HG03103 (cell line): ENCODE results near the gene SMIM14.
A peak's percentile ranks its signal among the peaks of the same experiment; 100 is the strongest.
"Not testable (repeated sequence)": the region's sequence is repeated elsewhere in the genome, so short reads cannot be mapped to it uniquely, and the experiment has no call there.

Experiments
- ATAC-seq: cut with Tn5 transposase; IDR thresholded peaks from one replicate; pipeline ENCODE4 v1.9.1; 2021; ENCODE audit warnings: low read depth; ENCODE audit not compliant: unreplicated experiment

SMIM14 gene

DNA sequence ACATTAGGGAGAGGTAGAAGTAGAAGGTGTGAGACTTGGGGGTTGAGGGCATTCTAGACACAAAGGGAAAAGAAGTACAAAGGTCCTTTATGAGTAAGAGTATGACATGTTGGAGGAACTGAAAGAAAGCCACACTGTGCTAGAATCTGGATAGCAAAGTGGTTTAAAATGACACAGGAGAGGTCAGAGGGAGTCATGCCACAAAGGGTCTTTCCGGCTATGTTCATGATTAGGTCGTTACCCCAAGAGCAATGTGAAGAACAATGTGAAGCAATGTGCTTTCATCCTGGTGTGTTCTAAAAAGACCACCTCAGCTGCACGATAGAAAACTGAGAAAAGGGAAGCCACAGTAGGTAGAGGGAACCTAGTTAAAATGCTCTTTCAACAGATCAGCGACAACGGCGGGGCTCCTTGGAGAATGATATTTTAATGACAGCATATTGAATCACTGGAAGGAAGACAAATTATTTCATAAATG, 29.2 kb downstream of the SMIM14 start:
- ATAC-seq, result peak; percentile 90

DNA sequence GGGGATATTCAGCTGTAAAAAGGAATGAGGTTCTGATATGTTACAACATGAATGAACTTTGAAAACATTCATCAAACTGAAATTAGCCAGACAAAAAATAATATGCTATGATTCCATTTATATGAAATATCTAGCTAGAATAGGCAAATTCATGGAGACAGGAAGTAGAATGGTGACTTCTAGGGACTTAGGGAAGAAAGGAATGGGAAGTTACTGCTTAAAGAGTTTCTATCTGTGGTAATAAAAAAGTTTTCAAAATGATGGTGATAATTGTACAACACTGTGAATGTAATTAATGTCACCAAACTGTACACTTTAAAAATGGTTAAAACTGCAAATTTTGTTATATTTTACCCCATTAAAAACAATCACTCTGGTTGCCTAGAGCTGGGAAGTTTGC, 30.2 kb downstream of the SMIM14 start:
- no peak for ATAC-seq

DNA sequence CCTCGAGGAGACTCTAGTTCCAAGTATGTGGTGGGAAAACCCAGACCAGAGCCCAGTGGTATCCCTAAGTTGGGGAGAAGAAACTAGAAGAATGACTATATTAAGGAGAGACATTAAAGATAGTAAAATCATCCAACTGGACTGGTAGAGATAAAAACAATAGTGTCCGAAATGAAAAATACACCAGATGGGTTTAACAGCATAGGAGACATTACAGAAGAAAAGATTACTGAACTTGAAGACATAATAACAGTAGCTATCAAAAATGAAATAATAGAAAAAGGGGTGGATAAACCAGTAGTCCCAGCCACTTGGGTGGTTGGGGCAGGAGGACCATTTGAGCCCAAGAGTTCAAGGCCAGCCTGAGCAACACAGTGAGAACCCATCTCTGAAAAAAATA, 31.9 kb downstream of the SMIM14 start:
- no peak for ATAC-seq

DNA sequence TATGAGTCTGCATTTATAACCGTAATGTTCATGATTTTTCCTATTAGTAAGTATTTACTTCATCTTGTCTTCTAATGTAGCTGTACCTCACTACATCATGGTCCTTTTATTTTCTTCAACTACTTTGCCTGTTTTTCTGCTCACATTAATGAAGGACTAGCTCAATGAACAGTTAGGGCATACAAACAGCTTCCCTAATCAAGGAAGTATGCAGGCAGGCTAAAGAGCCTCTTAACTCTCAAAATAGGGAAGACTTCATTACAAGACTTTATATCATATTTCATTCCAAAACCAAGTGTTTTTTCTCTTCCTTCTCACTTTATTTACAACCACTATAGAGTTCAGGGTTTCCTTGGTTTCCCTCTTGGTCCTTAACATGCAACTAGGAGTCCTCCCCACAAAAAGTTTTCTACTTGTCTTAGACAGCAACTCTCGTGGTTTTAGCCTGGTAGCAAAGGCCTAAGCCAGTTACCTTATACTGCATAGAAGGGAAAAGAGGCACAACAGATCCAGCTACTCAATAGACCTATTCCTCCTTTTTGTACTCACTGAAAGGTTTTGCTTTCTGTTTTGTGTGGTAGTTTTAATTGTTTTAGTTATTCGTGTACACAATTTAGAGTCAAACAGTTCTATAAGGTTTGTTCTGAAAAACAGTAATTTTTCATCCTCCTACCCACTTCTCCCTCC, 40.8 kb downstream of the SMIM14 start:
- ATAC-seq, result no peak

DNA sequence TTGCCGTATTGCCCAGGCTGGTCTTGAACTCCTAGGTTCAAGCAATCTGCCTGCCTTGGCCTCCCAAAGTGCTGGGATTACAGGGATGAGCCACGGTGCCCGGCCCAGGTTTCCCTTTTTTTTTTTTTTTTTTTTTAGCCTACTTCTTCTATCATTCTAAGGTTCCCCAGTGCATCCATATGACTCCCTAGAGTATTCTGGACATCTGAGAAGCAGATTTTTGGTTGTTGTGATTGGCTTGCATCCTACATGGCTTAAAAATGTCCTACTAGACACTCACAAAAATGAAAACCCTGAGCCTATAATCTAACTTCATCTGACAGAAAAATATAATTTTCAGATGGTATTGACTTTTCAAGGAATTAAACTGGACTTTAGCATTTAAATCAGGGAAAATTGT, 41.7 kb downstream of the SMIM14 start:
- no peak for ATAC-seq

DNA sequence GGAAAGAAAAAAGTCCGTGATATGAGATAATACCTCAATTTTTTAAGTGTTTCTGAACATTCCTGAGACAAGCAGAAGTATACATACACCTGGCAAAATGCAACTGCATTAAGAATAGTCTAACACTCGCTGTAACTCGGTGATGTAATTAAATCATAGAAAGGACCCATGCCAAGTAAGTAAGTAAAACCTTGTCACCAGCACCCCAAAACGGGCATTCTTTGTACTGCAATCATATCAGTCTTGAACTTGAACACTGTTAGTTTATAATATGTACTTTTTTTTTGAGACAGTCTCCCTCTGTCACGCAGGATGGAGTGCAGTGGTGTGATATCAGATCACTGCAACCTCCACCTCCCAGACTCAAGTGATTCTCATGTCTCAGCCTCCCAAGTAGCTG, 47.4 kb downstream of the SMIM14 start:
- ATAC-seq, result no peak

DNA sequence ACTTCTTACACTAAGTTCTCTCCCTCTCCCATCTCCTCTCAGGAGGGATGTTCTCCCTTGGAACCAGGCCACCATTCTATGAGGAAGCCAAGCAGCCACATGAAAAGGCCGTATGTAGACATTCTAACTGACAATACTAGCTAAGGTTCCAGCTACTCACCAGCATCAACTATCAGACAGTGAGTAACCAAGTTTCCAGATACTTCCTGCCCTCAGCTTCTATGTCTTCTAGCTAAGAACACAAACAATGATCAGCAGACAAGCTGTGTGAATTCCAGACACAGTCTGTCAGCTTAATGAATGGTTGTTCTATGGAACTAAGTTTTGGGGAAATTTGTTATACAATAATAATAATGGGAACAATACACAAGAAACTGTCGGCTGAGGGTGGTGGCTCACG, 50.8 kb downstream of the SMIM14 start:
- no peak for ATAC-seq

DNA sequence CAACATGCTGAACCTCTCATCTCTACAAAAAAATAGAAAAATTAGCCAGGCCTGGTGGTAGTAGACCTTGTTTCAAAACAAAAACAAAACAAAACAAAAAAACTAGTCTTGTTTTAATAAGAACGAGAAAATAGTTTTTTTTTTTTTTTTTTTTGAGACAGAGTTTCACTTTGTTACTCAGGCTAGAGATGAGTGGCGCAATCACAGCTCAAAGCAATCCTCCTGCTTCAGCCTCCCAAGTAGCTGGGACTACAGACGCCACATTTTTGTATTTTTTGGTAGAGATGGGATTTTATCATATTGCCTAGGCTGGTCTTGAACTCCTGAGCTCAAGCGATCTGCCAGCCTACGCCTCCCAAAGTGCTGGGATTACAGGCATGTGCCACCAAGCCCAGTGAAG, 63.7 kb downstream of the SMIM14 start:
- no peak for ATAC-seq

DNA sequence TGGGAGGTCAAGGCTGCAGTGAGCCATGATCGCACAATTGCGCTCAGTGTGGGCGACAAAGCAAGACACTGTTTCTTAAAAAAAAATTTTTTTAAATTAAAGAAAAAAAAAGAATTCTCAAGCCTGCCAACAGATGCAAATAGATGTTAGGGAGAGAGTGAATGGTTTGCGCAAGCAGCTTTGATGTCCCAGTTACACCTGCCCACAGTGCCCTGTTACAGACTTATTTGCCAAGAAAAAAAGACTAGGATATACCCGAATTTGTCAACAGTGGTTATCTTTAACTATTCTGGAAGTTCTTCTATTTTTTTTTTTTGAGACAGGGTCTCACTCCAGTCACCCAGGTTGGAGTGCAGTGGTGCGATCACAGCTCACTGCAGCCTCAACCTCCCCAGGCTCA, 67.2 kb downstream of the SMIM14 start:
- no peak for ATAC-seq

DNA sequence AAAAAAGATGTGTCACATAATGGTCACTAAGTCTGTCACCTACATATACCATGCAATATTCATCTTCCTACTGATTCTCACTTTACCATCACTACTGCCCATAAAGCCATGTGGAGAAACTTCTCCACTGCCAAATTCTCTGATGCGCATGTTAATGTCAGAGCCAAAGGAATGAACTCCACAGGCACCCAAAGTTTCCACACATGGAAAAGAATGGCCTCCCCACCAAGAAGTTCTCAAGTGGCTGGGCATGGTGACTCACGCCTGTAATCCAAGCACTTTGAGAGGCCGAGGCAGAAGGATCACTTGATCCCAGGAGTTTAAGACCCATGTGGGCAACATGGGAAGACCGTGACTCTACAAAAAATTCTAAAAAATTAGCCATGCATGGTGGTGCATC, 67.6 kb downstream of the SMIM14 start:
- ATAC-seq, result no peak

DNA sequence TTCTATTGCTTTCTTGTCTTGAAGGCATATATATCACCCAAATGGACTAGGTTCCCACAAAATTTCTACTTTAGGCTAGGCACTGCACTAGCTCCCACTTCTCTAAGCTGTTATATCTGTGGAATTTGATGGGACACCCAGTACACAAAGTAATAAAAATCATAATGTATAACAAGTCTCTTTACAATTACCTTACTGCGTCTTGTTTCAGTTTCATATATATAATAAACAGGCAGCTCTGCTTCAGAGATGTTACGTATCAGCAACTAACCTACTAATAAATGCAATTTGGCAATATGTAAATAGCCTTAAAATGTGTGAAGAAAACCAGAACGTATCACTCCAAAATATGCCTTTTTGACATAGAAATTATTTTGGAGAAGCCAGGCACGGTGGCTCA, 69.5 kb downstream of the SMIM14 start:
- no peak for ATAC-seq

DNA sequence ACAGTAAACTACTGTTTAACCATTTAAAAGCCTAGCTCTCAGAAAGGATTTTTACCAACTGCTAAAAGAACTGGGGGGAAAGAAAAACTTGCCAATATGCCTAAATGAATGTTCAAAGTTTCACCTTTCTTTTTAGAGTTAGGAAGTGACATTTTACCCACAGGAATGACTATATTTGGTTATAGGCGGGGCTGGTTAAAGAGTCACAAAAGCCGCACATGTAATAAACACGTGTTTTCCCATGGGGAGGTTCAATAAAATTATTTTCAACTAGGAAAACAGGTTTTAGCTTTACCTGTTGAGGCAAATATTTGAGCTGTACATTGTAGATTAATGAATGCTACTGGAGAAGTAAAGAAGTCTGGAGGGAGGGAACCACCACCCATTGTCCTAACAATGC, 69.9 kb downstream of the SMIM14 start:
- ATAC-seq, result no peak

DNA sequence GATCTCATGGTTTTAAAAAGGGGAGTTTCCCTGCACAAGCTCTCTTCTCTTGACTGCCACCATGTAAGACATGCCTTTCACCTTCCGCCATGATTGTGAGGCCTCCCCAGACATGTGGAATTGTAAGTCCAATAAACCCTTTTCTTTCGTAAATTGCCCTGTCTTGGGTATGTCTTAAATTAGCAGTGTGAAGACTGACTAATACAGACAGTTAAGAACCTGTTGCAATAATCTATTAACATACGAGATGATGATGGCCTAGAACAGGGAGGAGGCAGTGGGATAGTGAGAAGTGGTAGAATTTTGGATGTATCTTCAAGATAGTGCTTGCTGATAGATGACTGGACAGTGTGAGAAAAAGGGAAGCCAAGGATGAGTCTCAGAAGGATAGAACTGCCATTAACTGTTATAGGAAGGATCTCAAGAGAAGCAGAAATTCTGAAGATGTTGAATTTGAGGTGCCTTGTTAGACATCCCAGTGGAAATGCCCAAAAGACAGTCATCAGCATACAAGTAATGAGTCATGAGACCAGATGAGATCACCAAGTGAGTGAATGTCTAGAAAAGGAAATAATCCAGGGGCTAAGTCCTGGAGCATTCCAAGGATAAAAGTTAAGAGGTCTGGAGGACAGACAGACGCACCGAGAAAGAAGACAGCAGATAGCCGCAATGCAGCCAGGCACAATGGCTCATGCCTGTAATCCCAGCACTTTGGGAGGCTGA, 72.6 kb downstream of the SMIM14 start:
- ATAC-seq, result no peak

DNA sequence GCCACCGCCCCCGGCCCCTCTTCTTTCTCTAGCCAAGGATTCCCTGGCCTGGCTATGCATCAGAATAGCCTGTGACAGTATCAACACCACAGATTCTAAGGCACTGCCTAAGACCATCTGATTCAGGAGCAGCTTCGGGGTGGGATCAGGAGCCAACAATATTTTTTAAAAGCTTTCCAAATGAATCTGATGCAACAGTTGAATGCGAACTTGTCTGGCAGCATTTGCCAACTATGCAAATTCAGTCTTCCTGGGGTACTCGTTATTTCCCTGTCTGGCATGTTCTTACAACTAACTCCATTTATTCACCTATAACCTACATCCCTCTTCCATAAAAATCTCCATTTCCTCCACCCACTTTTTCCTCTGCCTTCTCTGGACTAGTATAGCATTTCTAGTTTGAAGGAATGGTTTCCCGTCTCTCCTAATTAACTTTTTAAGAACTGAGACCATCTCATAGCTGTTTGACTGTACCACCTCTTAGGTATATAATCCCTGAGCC, 75.3 kb downstream of the SMIM14 start:
- ATAC-seq, result no peak

DNA sequence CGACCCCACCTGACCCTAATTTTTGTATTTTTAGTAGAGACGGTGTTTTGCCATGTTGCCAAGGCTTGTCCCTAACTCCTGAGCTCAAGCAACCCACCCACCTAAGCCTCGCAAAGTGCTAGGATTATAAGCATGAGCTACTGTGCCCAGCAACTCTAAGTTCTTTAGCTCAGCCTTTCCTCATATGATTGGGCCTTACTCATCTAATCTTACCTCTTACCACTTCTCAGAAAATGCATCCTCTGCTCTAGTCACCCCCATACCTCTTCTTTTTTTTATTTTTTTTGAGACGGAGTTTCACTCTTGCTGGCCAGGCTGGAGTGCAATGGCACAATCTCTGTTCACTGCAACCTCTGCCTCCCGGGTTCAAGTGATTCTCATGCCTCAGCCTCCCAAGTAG, 75.9 kb downstream of the SMIM14 start:
- ATAC-seq, result no peak

DNA sequence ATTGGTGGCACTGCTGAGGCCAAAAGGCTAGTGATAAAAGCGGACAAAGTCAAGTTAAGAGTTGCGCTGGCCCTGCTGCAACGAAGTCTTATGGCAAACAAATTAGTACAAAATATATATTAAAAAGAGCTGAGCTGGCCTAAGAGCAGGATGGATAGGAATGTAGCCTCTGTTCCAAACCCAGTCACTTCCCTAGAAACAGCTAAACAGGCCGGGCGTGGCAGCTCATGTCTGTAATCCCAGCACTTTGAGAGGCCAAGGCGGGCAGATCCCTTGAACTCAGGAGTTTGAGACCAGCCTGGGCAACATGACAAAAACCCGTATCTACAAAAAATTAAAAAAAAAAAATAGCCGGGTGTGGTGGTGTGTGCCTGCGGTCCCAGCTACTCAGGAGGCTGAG, 79.0 kb downstream of the SMIM14 start:
- ATAC-seq, result no peak

DNA sequence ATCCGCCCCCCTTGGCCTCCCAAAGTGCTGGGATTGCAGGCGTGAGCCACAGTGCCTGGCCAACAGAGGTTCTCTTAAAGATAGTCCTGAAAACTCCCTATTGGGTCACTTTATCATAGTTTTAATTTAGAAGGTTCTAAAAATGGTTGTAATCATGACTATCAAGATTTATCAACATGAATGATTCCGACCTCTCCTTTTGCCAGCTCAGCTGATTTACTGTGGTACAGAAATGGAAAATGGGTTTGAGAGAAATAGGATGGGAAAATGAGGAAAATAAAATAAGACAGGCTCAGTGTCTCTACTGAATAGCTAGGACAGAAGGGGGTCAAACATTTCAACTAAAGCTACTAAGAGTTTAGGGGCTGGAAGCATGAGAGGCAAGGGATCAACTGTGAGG, 83.2 kb downstream of the SMIM14 start:
- ATAC-seq, result no peak

DNA sequence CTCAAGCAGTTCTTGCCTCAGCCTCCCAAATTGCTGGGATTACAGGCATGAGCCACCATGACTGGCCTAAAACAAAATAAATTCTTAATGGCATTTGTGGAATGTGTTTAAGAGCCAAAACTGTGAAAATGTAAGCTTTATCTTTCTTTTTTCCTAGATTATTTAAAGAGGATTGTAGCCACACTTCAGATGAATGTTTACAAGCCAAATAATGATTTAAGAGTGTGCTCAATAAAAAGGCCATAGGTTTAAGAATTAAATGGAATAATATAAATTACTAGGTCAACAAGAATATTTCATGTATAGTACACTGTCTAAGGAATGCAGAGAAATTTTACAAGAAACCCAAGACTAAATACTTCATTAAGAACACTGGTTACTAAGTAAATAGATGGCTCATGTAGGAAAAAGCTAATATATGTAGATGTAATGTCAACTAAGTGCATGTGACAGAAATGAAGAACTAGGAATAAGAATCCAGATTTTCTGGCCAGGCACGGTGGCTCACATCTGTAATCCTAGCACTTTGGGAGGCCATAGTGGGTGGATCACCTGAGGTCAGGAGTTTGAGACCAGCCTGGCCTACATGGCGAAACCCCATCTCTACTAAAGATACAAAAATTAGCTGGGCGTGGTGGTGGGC, 90.1 kb downstream of the SMIM14 start:
- no peak for ATAC-seq

DNA sequence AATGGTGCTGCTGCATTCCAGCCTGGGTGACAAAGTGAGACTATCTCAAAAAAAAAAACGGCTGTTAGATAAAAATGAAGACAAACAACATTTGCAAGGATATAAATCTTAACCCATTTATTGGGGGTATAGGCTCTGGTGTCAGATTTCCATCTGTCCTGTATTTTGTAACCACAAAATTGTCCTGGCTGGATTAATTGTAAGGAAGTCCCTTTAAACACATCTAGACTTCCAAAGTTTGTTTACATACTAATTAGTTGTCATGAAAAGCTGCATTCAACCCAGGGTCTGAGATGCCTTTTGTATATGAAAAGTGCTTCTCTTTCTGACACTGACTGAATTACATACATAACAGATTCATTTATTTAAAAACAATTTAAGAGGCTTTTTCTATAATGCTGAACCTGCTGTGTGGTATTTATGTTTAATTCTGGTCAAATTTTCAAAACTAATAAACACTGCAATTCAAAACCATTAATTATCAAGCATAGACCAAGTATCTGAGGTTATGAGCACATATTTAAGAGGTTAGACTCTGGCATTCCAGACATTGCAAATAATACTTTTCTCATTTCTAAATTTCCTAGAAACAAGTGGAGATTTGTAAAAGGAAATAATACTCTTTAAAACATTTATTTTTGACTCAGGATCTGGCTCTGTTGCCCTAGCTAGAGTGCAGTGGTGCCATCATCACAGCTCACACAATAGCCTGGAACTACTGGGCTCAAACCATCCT, 93.9 kb downstream of the SMIM14 start:
- no peak for ATAC-seq

DNA sequence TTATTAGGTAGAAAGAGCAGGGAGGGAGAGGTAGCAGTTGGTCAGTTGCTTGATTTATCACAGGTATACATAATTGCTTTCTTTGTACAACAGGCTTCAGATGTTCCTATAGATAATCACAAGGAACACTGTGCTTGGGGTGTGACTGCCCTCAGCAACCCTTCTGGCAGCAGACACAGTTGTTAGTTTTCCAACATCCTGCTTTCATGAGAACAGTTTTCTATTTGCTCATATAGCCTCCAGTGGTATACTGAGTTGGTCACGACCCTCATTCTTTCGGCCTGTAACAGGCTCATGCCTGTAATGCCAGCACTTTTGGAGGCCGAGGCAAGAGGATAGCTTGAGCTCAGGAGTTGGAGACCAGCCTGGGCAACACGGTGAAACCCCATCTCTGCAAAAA, 94.6 kb downstream of the SMIM14 start:
- ATAC-seq, result not testable (repeated sequence)

DNA sequence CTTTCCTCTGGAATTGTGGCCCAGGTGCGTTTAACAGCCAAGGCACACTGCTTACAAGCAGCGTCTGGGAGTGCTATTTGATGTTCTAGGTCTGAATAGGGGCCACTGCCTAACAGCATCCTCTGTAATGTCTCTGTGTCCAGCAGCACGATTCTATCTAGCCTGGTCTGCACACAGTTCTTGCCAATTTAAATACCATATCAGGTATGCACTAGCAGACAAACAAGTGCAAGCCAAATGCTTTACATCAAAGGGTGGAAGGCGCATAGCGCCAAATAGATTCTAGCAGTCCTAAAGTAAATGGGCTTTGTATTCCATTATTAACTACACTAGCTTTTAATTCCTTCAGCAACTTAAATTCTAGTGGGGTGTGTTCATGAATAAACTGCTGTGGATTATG, 95.6 kb downstream of the SMIM14 start:
- ATAC-seq, result no peak
